Activated B cell treated with CpG ODN at 0.5 μM for 24 hours (primary cell): Measurements from ENCODE around the gene RECK. TPM values are rescaled to one million over a fixed set of nuclear protein-coding genes. Genes with fewer than 3 reads are reported as not detected.

Source experiments
- ATAC-seq: fragments of 200-7000 bp; cut with Tn5 transposase; one replicate; pipeline ENCODE4 v1.10.0; 2021; ENCODE audit warnings: low read depth, mild to moderate bottlenecking, moderate library complexity
- CTCF ChIA-PET: fragments of 350-600 bp; sonication (Branson Sonifier 250); formaldehyde crosslinking; loops from one replicate; lab custom pipeline; 2021; ENCODE audit warnings: antibody characterized with exemption; lab: Charles Lee
- POLR2A ChIA-PET: fragments of 350-600 bp; sonication (Branson Sonifier 250); formaldehyde crosslinking; loops from one replicate; lab custom pipeline; 2021; ENCODE audit warnings: antibody characterized with exemption; lab: Charles Lee
- DNase-seq: peaks from one replicate; pipeline ENCODE4 v3.0.0; 2022
- H3K27ac Mint-ChIP-seq: one replicate; pipeline ENCODE4 v1.8.0; 2020; ENCODE audit warnings: mixed read lengths
- H3K27me3 Mint-ChIP-seq: one replicate; pipeline ENCODE4 v1.8.0; 2021; ENCODE audit warnings: mixed read lengths
- H3K36me3 Mint-ChIP-seq: one replicate; pipeline ENCODE4 v1.8.0; 2021; ENCODE audit warnings: low read depth, mixed read lengths
- H3K4me1 Mint-ChIP-seq: one replicate; pipeline ENCODE4 v1.8.0; 2021; ENCODE audit warnings: mixed read lengths
- H3K4me3 Mint-ChIP-seq: one replicate; pipeline ENCODE4 v1.8.0; 2020; ENCODE audit warnings: mild to moderate bottlenecking, mixed read lengths
- H3K9me3 Mint-ChIP-seq: one replicate; pipeline ENCODE4 v1.8.0; 2020; ENCODE audit warnings: mixed read lengths
- intact Hi-C: fragments of 100-400 bp; cut with micrococcal nuclease; formaldehyde crosslinking; loops from one replicate; pipeline ENCODE4 v1.15.1; 2024
- total RNA-seq: library from RNA; stranded (reverse); gene quantifications from 2 replicates; pipeline ENCODE4 v1.2.3, GENCODE V29; 2022
- TF ChIP-seq, protein P1 (sequence below): fragments of 200-600 bp; IDR thresholded peaks from one replicate; pipeline ENCODE4 v1.8.0; 2022; ENCODE audit warnings: antibody characterized with exemption, mild to moderate bottlenecking

RECK gene
- total RNA-seq, 1 donor from 2014 or later, result 4.2 TPM

DNA sequence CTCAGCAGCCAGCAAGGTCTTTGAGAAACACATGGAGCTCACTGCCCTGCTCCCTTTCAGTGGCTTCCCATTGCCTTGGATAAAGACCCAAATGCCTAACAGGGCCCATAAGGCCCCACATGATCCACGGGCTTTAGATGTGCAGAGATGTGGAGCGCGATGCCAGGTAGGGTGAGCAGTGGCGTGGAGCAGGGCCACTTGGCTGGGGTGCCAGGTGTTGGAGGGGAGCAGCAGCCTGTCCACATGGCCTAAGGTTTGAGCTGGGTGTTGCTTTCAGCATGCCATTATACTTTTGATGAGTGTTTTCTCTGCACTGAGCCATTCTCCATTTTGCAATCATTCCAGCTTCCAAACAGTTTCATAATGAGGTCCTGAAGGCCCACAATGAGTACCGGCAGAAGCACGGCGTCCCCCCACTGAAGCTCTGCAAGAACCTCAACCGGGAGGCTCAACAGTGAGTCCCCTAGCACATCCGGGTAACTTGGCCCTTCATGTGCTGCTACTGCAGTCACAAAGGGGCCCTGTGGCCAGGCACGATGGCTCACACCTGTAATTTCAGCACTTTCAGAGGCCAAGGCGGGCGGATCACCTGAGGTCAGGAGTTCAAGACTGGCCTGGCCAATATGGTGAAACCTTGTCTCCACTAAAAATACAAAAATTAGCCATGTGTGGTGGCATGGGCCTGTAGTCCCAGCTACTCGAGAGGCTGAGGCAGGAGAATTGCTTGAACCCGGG lies 110.9 kb downstream of the RECK start:
- Mint-ChIP-seq H3K27me3 (no peaks in the 10 kb centered on the region), H3K4me3 (no peak overlapping the region), H3K4me1 (peaks cover 81% of the 10 kb centered on the region), H3K36me3 (peaks cover 16% of the 10 kb centered on the region), H3K9me3 (no peaks in the 10 kb centered on the region), H3K27ac (no peak overlapping the region)
- ChIA-PET CTCF (interaction anchor here (1.3 kb wide), 2 partner anchors 19 to 44 kb away, joined by 3 to 4 read pairs; no protein-coding TSS in a partner anchor), POLR2A (no interaction called here)
- DNase-seq (no peak), ATAC-seq (no peak)
- intact Hi-C loops, result no loop called here
- TF ChIP-seq, protein P1, sequence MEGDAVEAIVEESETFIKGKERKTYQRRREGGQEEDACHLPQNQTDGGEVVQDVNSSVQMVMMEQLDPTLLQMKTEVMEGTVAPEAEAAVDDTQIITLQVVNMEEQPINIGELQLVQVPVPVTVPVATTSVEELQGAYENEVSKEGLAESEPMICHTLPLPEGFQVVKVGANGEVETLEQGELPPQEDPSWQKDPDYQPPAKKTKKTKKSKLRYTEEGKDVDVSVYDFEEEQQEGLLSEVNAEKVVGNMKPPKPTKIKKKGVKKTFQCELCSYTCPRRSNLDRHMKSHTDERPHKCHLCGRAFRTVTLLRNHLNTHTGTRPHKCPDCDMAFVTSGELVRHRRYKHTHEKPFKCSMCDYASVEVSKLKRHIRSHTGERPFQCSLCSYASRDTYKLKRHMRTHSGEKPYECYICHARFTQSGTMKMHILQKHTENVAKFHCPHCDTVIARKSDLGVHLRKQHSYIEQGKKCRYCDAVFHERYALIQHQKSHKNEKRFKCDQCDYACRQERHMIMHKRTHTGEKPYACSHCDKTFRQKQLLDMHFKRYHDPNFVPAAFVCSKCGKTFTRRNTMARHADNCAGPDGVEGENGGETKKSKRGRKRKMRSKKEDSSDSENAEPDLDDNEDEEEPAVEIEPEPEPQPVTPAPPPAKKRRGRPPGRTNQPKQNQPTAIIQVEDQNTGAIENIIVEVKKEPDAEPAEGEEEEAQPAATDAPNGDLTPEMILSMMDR, result no peak

DNA sequence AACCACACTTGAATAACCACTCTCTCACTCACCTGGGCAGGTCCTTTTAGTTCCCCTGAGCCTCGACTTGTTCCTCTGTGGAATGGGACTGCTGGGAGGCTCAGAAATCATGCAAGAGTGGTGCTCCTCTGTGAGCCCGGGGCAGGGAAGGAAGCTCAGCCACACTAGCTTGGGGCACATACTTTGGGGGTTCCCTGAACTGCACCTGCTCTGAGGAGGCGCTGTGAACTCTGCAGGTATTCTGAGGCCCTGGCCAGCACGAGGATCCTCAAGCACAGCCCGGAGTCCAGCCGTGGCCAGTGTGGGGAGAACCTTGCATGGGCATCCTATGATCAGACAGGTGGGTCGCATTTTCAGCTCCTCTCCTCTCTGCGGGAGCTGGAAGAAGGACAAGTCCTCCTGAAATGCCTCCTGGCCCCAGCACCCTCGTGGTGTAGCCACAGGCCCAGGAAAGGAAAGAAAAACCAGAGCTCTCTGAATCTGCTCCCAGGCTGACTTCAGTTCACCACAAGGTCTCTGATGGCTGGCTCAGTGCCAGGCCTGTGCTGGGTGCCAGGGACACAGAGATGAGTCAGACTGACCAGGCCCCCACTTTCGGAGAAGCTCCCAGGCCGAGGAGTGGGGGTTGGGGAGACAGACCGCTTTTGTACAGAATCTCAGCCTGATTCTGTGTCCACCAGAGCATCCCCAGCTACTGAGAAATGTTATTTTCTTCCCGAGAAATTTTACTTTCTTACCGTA lies 111.8 kb downstream of the RECK start:
- H3K4me1 Mint-ChIP-seq, result peaks cover 81% of the 10 kb centered on the region
- POLR2A ChIA-PET, result interaction anchor here (4.8 kb wide), 1 partner anchor 10 kb away, joined by 33 read pairs; the partner anchor contains the start of gene GLIPR2
- H3K4me3 Mint-ChIP-seq, result no peak overlapping the region
- TF ChIP-seq, protein P1, result no peak
- CTCF ChIA-PET, result interaction anchor here (1.3 kb wide), 2 partner anchors 18 to 45 kb away, joined by 3 to 4 read pairs; no protein-coding TSS in a partner anchor
- no peaks in the 10 kb centered on the region for H3K9me3 Mint-ChIP-seq
- H3K36me3 Mint-ChIP-seq, result peaks cover 16% of the 10 kb centered on the region
- no peak overlapping the region for H3K27ac Mint-ChIP-seq
- no peak for ATAC-seq
- no peaks in the 10 kb centered on the region for H3K27me3 Mint-ChIP-seq
- DNase-seq, result no peak
- intact Hi-C loops, result no loop called here

DNA sequence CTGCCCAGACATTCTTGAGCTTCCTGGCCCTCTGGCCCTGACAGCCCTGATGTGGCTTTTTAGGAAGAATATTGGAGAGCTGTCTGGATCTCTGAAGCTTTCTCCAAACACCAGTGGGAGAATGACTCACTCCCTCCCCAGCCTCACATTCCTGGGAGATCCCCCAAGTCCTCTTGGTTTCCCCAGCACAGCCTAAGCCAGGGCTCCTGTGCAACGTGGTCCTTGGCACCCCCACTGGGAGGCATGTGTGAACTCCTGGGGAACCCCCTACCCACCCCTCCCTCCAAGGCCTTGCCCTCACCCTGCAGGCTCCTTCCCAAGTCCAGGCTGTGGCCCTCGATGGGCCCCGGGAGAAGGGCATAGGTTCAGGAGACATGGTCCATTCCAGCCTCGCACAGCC lies 112.5 kb downstream of the RECK start:
- TF ChIP-seq, protein P1, result no peak
- ChIA-PET POLR2A (interaction anchor here (4.8 kb wide), 1 partner anchor 11 kb away, joined by 33 read pairs; the partner anchor contains the start of gene GLIPR2), CTCF (interaction anchor here (1.0 to 1.3 kb wide), 3 partner anchors 18 to 46 kb away, joined by 3 to 4 read pairs (median 3); no protein-coding TSS in a partner anchor)
- ATAC-seq (no peak), DNase-seq (no peak)
- Mint-ChIP-seq H3K27me3 (no peaks in the 10 kb centered on the region), H3K4me3 (no peak overlapping the region), H3K27ac (no peak overlapping the region), H3K9me3 (no peaks in the 10 kb centered on the region), H3K36me3 (peaks cover 16% of the 10 kb centered on the region), H3K4me1 (peaks cover 79% of the 10 kb centered on the region)
- intact Hi-C loops, result no loop called here

DNA sequence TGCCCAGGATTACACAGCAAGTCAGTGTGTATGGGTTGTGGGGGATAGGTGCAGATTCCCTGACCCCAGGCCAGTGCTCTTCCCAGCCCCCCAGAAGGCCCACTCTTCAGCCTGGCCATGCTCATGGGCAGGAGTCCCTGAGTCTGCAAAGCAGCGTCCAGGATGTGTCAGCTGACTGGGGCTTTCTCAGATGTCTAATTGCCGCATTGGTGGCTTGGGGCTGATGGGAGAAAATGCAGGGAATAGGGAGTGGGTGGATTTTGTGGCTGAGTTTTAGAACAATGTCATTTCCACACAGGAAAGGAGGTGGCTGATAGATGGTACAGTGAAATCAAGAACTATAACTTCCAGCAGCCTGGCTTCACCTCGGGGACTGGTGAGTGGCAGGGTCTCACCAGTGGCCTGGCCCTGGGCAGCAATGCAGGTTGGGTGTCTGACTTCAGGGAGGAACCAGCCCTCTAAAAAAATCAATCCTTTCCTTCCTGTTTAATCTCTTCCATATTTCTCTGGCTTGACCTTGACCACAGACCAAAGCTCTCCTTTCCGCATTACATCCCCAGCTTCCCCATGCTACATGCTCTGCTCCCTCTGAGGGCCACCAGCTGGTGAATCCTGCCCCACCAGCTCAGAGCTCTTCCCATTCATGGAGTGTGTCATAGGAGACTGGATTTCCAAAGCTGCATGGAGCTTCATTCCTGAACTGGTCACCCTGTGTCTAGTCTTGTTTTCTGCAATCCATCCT lies 114.0 kb downstream of the RECK start:
- intact Hi-C loops, result loop anchor here (1.0 to 5.0 kb wide), 4 partner anchors 14 to 107 kb away; partner anchors contain the start of genes CLTA, GLIPR2 and GNE
- Mint-ChIP-seq H3K36me3 (peaks cover 14% of the 10 kb centered on the region), H3K9me3 (no peaks in the 10 kb centered on the region), H3K4me1 (peaks cover 69% of the 10 kb centered on the region), H3K4me3 (peak overlapping the region; percentile 44), H3K27me3 (no peaks in the 10 kb centered on the region), H3K27ac (peak overlapping the region; percentile 96)
- POLR2A ChIA-PET, result interaction anchor here (1.0 to 4.8 kb wide), 3 partner anchors 13 to 40 kb away, joined by 3 to 33 read pairs (median 7); partner anchors contain the start of genes CLTA and GLIPR2
- DNase-seq, result no peak
- ATAC-seq, result no peak
- CTCF ChIA-PET, result interaction anchor here (0.6 to 3.2 kb wide), 4 partner anchors 16 to 64 kb away, joined by 3 to 12 read pairs (median 8); no protein-coding TSS in a partner anchor
- TF ChIP-seq, protein P1, result no peak
